HepG2 (cell line): ENCODE data around the gene TYROBP. TPM values are rescaled to one million over a fixed set of nuclear protein-coding genes. Genes with fewer than 3 reads are reported as not detected.

Source experiments
- ATAC-seq: fragments of 200-7000 bp; cut with Tn5 transposase; 3 replicates; pipeline ENCODE4 v1.9.1; 2020; ENCODE audit warnings: mild to moderate bottlenecking, moderate library complexity
- BruUV-seq: library from RNA; stranded (reverse); fragments of 400-500 nt; replicated peaks from 2 replicates; lab custom pipeline; 2021; lab: Mats Ljungman, UMichigan
- CTCF ChIA-PET: fragments of 300-600 bp; formaldehyde crosslinking; extraction: SDS; loops from one replicate; lab custom pipeline; 2021; ENCODE audit warnings: low total read pairs, inconsistent platforms, low intra/inter-chr PET ratio; lab: Yijun Ruan, JAX
- POLR2A ChIA-PET: fragments of 350-600 bp; sonication (Branson Sonifier 250); formaldehyde crosslinking; loops from one replicate; lab custom pipeline; 2020; ENCODE audit warnings: antibody characterized with exemption, inconsistent platforms; lab: Yijun Ruan, JAX
- DNase-seq: peaks from one replicate; pipeline ENCODE4 v3.0.0-alpha.2; 2015; ENCODE audit warnings: low spot score
- FAIRE-seq: peaks from 3 replicates; lab custom pipeline; 2011; peaks lifted over from hg19 to GRCh38; lab: Jason Lieb, UNC
- H2AFZ ChIP-seq: one replicate; pipeline ENCODE4 v1.6.1; 2011; ENCODE audit warnings: low read length, inconsistent platforms
- H3K27ac ChIP-seq: fragments of 300-600 bp; 3 replicates; pipeline ENCODE4 v1.8.0; 2011; ENCODE audit warnings: mixed run types, mild to moderate bottlenecking, mixed read lengths, low read length, inconsistent platforms; ENCODE audit not compliant: insufficient read depth; ENCODE audit errors: extremely low read length
- H3K27me3 ChIP-seq, 2 experiments: fragments of 200-600 bp in 1 of 2; 2 replicates in 1 of 2; 3 replicates in 1 of 2; pipeline versions ENCODE4 v1.6.0 to v1.8.0; 2011; ENCODE audit warnings: low read length in 2 of 2, mild to moderate bottlenecking in 2 of 2, moderate library complexity in 2 of 2, inconsistent platforms in 1 of 2; ENCODE audit not compliant: insufficient read depth in 2 of 2, control insufficient read depth in 1 of 2
- H3K36me3 ChIP-seq, 2 experiments: fragments of 200-600 bp in 1 of 2; replicated peaks in 1 of 2; 2 replicates in 1 of 2; 3 replicates in 1 of 2; pipeline versions ENCODE4 v1.5.1 to v1.8.0; 2011; ENCODE audit warnings: low read length in 2 of 2, inconsistent platforms in 1 of 2; ENCODE audit not compliant: insufficient read depth in 2 of 2, control insufficient read depth in 1 of 2
- H3K4me1 ChIP-seq: 2 replicates; pipeline ENCODE4 v1.5.1; 2012; ENCODE audit warnings: low read length, inconsistent platforms; ENCODE audit not compliant: insufficient read depth
- H3K4me2 ChIP-seq: 2 replicates; pipeline ENCODE4 v1.6.0; 2011; ENCODE audit warnings: low read depth, low read length, inconsistent platforms
- H3K4me3 ChIP-seq, 3 experiments: fragments of 200-600 bp in 1 of 3; sonication (generic), shearing (Covaris generic) in 1 of 3; replicated peaks in 1 of 3; 2 replicates each; pipeline ENCODE4 v1.5.1; 2011 to 2016; ENCODE audit warnings: low read length in 3 of 3, inconsistent platforms in 2 of 3, low read depth in 2 of 3, mild to moderate bottlenecking in 2 of 3, control low read depth in 1 of 3, mixed read lengths in 1 of 3; ENCODE audit not compliant: insufficient read depth in 1 of 3
- H3K79me2 ChIP-seq: one replicate; pipeline ENCODE4 v1.6.1; 2011; ENCODE audit warnings: low read length, inconsistent platforms; ENCODE audit not compliant: insufficient read depth
- H3K9ac ChIP-seq: 2 replicates; pipeline ENCODE4 v1.6.0; 2011; ENCODE audit warnings: mild to moderate bottlenecking, low read depth, low read length, inconsistent platforms; ENCODE audit not compliant: insufficient read depth
- H3K9me3 ChIP-seq: 2 replicates; pipeline ENCODE4 v1.5.1; 2012; ENCODE audit warnings: mild to moderate bottlenecking, low read length
- H4K20me1 ChIP-seq: 2 replicates; pipeline ENCODE4 v1.6.0; 2011; ENCODE audit warnings: inconsistent platforms, mild to moderate bottlenecking, low read length, moderate library complexity; ENCODE audit not compliant: insufficient read depth
- CBFB ChIP-seq: sonication (generic); formaldehyde crosslinking; IDR thresholded peaks from 2 replicates; pipeline ENCODE4 v1.4.0; 2020; ENCODE audit warnings: missing genetic modification reagents
- CTCF ChIP-seq: sonication (generic); formaldehyde crosslinking; IDR thresholded peaks from 2 replicates; pipeline ENCODE4 v1.5.0; 2020; ENCODE audit warnings: mild to moderate bottlenecking, missing genetic modification reagents, moderate library complexity
- HES4 ChIP-seq: sonication (generic); formaldehyde crosslinking; IDR thresholded peaks from 2 replicates; pipeline ENCODE4 v1.9.0; 2021; ENCODE audit warnings: mild to moderate bottlenecking, missing genetic modification reagents, borderline replicate concordance
- HOXA3 ChIP-seq: sonication (generic); formaldehyde crosslinking; IDR thresholded peaks from 2 replicates; pipeline ENCODE4 v1.5.0; 2020; ENCODE audit warnings: missing genetic modification reagents
- KLF9 ChIP-seq: IDR thresholded peaks from 2 replicates; pipeline ENCODE4 v1.6.1; 2016; ENCODE audit warnings: low read depth
- NCOA5 ChIP-seq: sonication (generic); formaldehyde crosslinking; IDR thresholded peaks from 2 replicates; pipeline ENCODE4 v1.4.0; 2020; ENCODE audit warnings: missing genetic modification reagents
- PHF21A ChIP-seq: sonication (generic); formaldehyde crosslinking; IDR thresholded peaks from 2 replicates; pipeline ENCODE4 v1.5.0; 2020; ENCODE audit warnings: mild to moderate bottlenecking, missing genetic modification reagents
- SRSF9 ChIP-seq: fragments of 200-400 bp; formaldehyde crosslinking; IDR thresholded peaks from 2 replicates; pipeline ENCODE4 v1.6.1; 2018; ENCODE audit warnings: borderline replicate concordance, mild to moderate bottlenecking, low read depth, low read length; ENCODE audit not compliant: insufficient read depth, poor library complexity, severe bottlenecking
- ZBTB37 ChIP-seq: sonication (generic); formaldehyde crosslinking; IDR thresholded peaks from 2 replicates; pipeline ENCODE4 v1.4.0; 2020; ENCODE audit warnings: mild to moderate bottlenecking, missing genetic modification reagents
- ZKSCAN1 ChIP-seq: fragments of 150-350 bp; IDR thresholded peaks from 2 replicates; pipeline ENCODE4 v1.6.1; 2014; ENCODE audit warnings: low read length
- ZNF572 ChIP-seq: sonication (generic); formaldehyde crosslinking; IDR thresholded peaks from 2 replicates; pipeline ENCODE4 v1.5.1; 2020; ENCODE audit warnings: mild to moderate bottlenecking, missing genetic modification reagents
- WGBS: methylation state at CpG from one replicate; pipeline ENCODE4 v1.1.6; 2017; ENCODE audit warnings: low lambda C conversion rate; 5-methylcytosine and 5-hydroxymethylcytosine counted together
- in situ Hi-C: cut with HindIII; loops from 2 replicates; pipeline ENCODE4 v1.10.0; 2017; ENCODE audit warnings: low pct_unique_long_range_greater_than_20kb; ENCODE audit not compliant: extremely low pct_ligation_motif_present
- intact Hi-C: fragments of 100-400 bp; cut with micrococcal nuclease; formaldehyde crosslinking; loops from one replicate; pipeline ENCODE4 v1.10.0; 2022; ENCODE audit not compliant: unreplicated experiment
- polyA plus RNA-seq, 8 experiments: library from polyadenylated mRNA; depleted of rRNA in 3 of 8; stranded (reverse) in 7 of 8; unstranded in 1 of 8; fragments of >200 nt; fragmentation: Illumina TruSeq in 4 of 8; extraction: Trizol in 4 of 8; gene quantifications; 2 replicates each; pipeline versions ENCODE4 v1.2.1 to v1.2.3, GENCODE V29; 2011 to 2016; ENCODE audit warnings: low read depth in 4 of 8, missing spikeins in 1 of 8, mixed read lengths in 1 of 8; ENCODE audit not compliant: insufficient read depth in 1 of 8
- total RNA-seq, 5 experiments: library from RNA; depleted of rRNA; stranded (reverse); fragments of >200 nt; fragmentation: Illumina TruSeq; extraction: Trizol; gene quantifications; 2 replicates each; pipeline ENCODE4 v1.2.3, GENCODE V29; 2016; ENCODE audit warnings: low read depth in 1 of 5
- TF ChIP-seq, protein P1 (sequence below): sonication (generic); formaldehyde crosslinking; IDR thresholded peaks from 2 replicates; pipeline ENCODE4 v1.5.0; 2020; ENCODE audit warnings: missing genetic modification reagents

The TYROBP gene
- total and polyA plus RNA-seq, 2 of the 13 experiments (the other 11 are each of a cell fraction or from before 2014, with no cell fraction given) = not detected

DNA sequence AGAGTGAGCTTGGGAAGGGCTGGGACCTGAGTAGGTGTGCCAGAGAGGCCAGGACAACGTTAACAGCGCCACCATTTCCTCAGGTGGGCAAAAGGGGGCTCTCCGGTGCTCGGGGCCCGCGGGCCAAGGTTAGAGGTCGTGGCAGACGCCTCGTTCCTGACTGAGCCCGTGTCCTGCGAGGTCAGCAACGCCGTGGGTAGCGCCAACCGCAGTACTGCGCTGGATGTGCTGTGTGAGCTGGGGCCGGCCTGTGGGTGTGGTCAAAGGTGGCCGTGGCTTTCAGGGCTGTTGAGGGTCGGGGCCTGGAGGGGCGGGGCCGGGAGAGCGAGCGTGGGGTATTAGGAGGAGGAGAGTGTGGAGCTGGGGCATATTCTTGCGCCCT lies 47.7 kb downstream of the TYROBP start:
- CTCF ChIA-PET = no interaction called here
- ATAC-seq = no peak
- H4K20me1 ChIP-seq = no peaks in the 10 kb centered on the region
- in situ Hi-C loops = no loop called here
- H3K4me1 ChIP-seq = peaks cover 45% of the 10 kb centered on the region
- TF ChIP-seq KLF9 = no peak
- TF ChIP-seq ZBTB37 (CRISPR knock-in tag) = no peak
- TF ChIP-seq SRSF9 = no peak
- TF ChIP-seq HES4 (CRISPR knock-in tag) = no peak
- TF ChIP-seq HOXA3 (CRISPR knock-in tag) = peak; percentile 5; the same call in 1 of the 2 replicates
- TF ChIP-seq PHF21A = no peak
- no peak for TF ChIP-seq ZKSCAN1
- TF ChIP-seq, protein P1, sequence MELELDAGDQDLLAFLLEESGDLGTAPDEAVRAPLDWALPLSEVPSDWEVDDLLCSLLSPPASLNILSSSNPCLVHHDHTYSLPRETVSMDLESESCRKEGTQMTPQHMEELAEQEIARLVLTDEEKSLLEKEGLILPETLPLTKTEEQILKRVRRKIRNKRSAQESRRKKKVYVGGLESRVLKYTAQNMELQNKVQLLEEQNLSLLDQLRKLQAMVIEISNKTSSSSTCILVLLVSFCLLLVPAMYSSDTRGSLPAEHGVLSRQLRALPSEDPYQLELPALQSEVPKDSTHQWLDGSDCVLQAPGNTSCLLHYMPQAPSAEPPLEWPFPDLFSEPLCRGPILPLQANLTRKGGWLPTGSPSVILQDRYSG = no peak
- TF ChIP-seq ZNF572 (CRISPR knock-in tag) = no peak
- TF ChIP-seq NCOA5 (CRISPR knock-in tag) = no peak
- TF ChIP-seq CBFB (CRISPR knock-in tag) = no peak
- TF ChIP-seq CTCF = 0 out of 2 replicates have a peak, but pooled peaks have one; percentile 7
- TF ChIP-seq, all 625 proteins: peak for 2
- Histone ChIP-seq H2AFZ (no peak overlapping the region), H3K4me2 (peak overlapping the region; percentile 92), H3K4me3 (peak overlapping the region; percentile 41 to 70 (median 50); a peak in 5 of 6 replicates), H3K27me3 (peaks cover 8 to 45% of the 10 kb centered on the region in 2 experiments), H3K79me2 (no peaks in the 10 kb centered on the region), H3K9ac (no peak overlapping the region), H3K9me3 (no peaks in the 10 kb centered on the region), H3K36me3 (no peaks in the 10 kb centered on the region), H3K27ac (no peak overlapping the region)
- no TSS peak for BruUV-seq
- POLR2A ChIA-PET = interaction anchor here (1.1 kb wide), 1 partner anchor 112 kb away, joined by 3 read pairs; the partner anchor contains the start of gene LIN37
- FAIRE-seq (no peak), DNase-seq (no peak)
- 26% methylated on average over 21 of the region's 24 CpGs for WGBS
- intact Hi-C loops = loop anchor here (5.0 kb wide), 1 partner anchor 48 kb away; the partner anchor contains the start of gene PRODH2
